Stimulated activated CD8-positive, alpha-beta memory T cell treated with anti-CD3 and anti-CD28 coated beads, Interleukin-4, amount 100 ng/mL, for 24 hours (primary cell): ENCODE measurements around the gene TCF23.
"Not testable (repeated sequence)": the region's sequence is repeated elsewhere in the genome, so short reads cannot be mapped to it uniquely, and the experiment has no call there.

Experiments
- DNase-seq: peaks from one replicate; pipeline ENCODE4 v3.0.0-alpha.2; 2020; ENCODE audit warnings: low read depth

Gene TCF23

DNA sequence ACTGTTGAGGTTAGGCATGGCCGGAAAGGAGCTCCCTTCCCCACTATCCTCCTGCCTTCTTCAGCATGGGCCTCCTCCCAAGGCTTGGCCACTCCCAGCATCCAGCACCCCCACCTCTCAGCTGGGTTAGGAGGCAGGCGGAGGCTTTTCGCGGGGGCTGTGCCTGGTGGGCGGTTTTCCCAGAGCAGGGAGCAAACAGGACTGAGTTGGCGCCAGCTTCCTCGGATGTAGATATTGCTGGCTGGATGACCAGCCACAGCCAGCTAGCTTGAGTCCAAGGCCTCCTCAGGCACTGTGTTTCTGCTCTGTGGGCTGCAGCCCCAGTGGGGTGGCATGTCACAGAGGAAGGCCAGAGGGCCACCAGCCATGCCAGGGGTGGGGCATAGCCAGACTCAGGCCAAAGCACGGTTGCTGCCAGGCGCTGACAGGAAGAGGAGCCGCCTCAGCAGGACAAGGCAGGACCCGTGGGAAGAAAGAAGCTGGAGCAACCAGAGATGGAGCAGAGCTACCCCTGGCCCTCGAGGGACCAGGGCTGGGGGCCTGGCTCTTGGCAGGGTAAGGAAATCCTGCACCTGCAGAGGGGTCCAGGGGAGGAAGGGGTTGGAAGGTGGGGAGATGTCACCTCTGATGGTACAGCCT is at the start of gene TCF23:
TCF23 (plus strand) TSS at position 204 of the 639 bp plus-strand sequence; CDS start at position 334, 130 bp downstream.
- DNase-seq = no peak

GRCh38 chr2:27099334-27099955 is 49.4 kb upstream of the TCF23 start:
- no peak for DNase-seq

DNA sequence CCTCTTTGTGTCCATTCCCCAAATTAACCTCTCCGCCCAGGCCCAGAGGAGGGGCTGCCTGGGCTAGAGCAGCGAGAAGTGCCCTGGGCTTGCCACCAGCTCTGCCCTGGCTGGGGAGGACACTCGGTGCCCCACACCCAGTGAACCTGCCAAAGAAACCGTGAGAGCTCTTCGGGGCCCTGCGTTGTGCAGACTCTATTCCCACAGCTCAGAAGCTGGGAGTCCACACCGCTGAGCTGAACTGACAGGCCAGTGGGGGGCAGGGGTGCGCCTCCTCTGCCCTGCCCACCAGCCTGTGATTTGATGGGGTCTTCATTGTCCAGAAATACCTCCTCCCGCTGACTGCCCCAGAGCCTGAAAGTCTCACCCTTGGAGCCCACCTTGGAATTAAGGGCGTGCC is 48.8 kb upstream of the TCF23 start:
- no peak for DNase-seq

- DNase-seq = no peak
Measured at GRCh38 chr2:27102329-27102728, 46.5 kb upstream of the TCF23 start.

DNA sequence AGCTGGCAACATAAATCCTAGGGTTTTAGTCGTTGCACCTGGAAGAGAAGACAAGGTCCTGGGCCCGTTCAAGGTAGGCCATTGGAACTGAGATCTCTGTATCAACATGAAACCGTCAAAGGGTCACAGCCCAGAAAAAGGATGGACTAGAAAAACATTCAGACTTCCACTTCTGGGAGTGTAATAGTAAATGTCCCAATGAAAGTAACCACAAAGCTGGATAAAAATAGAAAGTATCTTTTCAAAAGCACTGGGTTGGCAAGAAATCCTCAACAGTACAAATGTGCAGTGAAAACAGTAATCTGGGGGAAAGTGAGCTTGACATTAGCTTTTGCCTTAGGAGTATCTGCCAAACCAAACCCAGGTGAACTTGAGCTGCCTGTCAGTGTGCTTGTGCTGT is 42.8 kb upstream of the TCF23 start:
- DNase-seq = no peak

GRCh38 chr2:27108221-27108620 is 40.6 kb upstream of the TCF23 start:
- no peak for DNase-seq

DNA sequence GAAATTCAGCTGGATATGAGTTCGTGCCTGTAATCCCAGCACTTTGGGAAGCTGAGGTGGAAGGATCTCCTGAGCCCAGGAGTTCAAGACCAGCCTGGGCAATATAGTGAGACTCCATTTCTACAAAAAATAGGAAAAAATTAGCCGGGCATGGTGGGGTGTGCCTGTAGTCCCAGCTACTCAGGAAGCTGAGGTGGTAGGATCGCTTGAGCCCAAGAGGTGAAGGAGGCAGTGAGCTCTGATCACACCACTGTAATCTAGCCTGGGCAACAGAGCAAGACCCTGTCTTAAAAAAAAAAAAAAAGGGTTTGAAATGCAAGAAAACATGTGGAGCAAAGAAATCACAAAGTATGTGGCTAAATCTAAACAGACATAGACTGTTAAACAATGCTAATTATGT is 39.7 kb upstream of the TCF23 start:
- DNase-seq = no peak

GRCh38 chr2:27110603-27111352 is 38.0 kb upstream of the TCF23 start:
- DNase-seq = not testable (repeated sequence)

DNA sequence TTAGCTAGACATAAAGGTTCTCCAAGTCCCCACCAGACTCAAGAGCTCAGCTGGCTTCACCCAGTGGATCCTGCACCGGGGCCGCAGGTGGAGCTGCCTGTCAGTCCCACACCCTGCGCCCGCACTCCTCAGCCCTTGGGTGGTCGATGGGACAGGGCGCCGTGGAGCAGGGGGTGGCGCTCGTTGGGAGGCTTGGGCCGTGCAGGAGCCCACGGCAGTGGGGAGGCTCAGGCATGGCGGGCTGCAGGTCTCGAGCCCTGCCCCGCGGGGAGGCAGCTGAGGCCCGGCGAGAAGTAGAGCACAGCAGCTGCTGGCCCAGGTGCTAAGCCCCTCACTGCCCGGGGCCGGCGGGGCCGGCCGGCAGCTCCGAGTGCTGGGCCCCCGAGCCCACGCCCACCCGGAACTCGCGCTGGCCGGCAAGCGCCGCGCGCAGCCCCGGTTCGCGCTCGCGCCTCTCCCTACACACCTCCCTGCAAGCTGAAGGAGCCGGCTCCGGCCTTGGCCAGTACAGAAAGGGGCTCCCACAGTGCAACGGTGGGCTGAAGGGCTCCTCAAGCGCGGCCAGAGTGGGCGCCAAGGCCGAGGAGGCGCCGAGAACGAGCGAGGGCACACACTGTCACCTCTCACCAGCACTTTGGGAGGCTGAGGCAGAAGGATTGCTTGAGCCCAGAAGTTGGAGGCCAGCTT is 37.3 kb upstream of the TCF23 start:
- not testable (repeated sequence) for DNase-seq

DNA sequence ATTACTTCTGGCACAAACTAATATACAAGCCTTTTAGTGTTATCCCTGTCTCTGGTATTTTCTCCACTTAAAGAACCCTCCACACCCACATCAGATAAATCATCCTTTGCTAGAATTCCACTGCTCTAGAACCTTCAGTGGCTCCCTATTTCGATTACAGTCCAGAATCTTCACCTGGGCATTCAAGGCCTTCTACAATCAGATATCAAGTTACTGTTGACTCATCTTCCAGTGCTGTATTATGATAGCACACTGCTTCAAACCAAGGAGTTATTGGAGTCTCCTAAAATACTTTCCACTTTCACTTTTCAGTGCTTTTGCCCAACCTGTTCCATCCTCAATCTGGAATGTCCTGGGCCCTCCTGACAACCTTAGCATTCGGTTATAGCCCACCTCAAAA is 33.3 kb upstream of the TCF23 start:
- DNase-seq = no peak

DNA sequence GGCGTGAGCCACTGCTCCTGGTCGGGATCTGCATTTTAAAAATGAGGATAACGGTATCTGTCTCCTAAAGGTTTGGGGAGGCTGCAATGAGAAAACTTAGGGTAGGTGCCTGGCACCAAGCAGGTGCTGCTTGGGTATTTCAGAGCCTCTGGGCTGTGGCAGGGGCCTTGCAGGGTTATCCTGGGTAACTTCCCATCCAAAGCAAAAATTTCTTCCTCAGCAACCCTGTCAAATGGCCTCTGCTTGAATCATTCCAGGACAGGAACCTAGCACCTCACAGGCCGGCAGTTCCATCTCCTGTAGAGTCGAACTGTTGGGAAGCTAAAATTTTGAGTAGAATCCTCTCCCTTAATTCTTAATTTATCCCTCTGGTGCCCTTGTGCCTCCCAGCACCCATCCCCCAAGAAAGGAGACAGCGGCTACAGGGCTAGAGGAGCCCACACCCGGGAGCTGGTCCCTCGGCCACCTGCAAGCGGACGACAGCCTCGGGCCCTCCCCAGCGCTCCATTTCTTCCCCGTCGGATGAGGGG is 30.7 kb upstream of the TCF23 start:
- DNase-seq = no peak

GRCh38 chr2:27118525-27119329 is 30.1 kb upstream of the TCF23 start, which contains the start of gene CGREF1:
CGREF1 (minus strand) TSS chr2:27119128; CDS start chr2:27104366, 14,762 bp downstream.
- DNase-seq = no peak

DNA sequence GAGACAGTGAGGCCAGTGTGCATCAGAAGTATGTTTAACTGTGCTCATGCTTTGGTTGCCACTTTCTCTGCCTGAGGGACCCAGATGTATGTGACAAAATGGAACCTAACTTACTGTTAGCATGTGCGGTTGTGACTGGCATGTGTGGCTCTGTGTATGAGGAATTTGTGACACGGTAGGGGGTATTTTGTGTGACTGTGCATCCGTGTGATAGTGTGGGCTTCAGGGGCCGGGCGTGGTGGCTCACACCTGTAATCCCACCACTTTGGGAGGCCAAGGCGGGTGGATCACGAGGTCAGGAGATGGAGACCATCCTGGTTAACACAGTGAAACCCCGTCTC is 29.5 kb upstream of the TCF23 start:
- DNase-seq = not testable (repeated sequence)

GRCh38 chr2:27121906-27122305 is 26.9 kb upstream of the TCF23 start:
- no peak for DNase-seq

- no peak for DNase-seq
Measured at GRCh38 chr2:27122791-27123190, 26.0 kb upstream of the TCF23 start.

GRCh38 chr2:27123302-27124150 is 25.3 kb upstream of the TCF23 start, which contains the start of gene ABHD1:
ABHD1 (plus strand) TSS chr2:27123815; CDS start chr2:27123949, 134 bp downstream.
- peak; percentile 38 for DNase-seq

DNA sequence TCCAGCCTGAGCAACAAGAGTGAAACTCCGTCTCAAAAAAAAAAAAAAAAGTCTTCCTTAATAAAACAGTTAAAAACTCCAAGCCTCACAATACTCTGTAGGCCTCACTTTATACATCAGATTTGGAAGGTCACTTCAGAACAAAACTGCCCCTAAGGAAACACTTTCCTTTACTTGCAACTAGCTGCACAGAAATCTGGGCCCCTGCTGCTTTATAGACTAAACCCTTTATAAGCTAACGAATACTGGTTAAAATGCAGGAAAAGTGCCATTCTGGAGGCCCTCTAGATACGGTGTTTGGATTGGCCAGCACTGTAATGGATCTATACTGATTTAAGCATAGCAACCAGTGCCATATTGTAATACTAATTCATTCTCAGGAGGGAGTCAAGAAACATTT is 23.7 kb upstream of the TCF23 start:
- DNase-seq = no peak

GRCh38 chr2:27126252-27126710 is 22.5 kb upstream of the TCF23 start:
- no peak for DNase-seq

- no peak for DNase-seq
Measured at GRCh38 chr2:27127883-27128667, 20.7 kb upstream of the TCF23 start.
